Uterus (tissue), 4 donors: Measurements from ENCODE around the gene ZNF423. TPM values are rescaled to one million over a fixed set of nuclear protein-coding genes. Genes with fewer than 3 reads are reported as not detected.
"Not testable (repeated sequence)": the region's sequence is repeated elsewhere in the genome, so short reads cannot be mapped to it uniquely, and the experiment has no call there.

Experiments used
- DNase-seq, 2 donors: peaks; one replicate each; pipeline ENCODE4 v3.0.0-alpha.2; 2019 to 2020
- H3K27ac ChIP-seq, 2 donors: fragments of 200-600 bp; sonication (generic); 1 replicate in 1 of 2; 2 replicates in 1 of 2; pipeline ENCODE4 v1.5.1; 2016 to 2018
- H3K27me3 ChIP-seq, 2 donors: fragments of 200-600 bp; sonication (generic); one replicate each; pipeline ENCODE4 v1.5.1; 2018 to 2019; ENCODE audit warnings: control low read depth in 1 of 2
- H3K36me3 ChIP-seq, 2 donors: fragments of 200-600 bp; sonication (generic); one replicate each; pipeline ENCODE4 v1.5.1; 2019; ENCODE audit warnings: control low read depth in 1 of 2
- H3K4me1 ChIP-seq, 2 donors: fragments of 200-600 bp; sonication (generic); one replicate each; pipeline ENCODE4 v1.5.1; 2018 to 2019; ENCODE audit warnings: control low read depth in 1 of 2
- H3K4me3 ChIP-seq, 2 donors: fragments of 200-600 bp; sonication (generic); 1 replicate in 1 of 2; 2 replicates in 1 of 2; pipeline ENCODE4 v1.5.1; 2018 to 2019; ENCODE audit warnings: mild to moderate bottlenecking in 1 of 2
- H3K9me3 ChIP-seq, 2 donors: fragments of 200-600 bp; sonication (generic); one replicate each; pipeline ENCODE4 v1.5.1; 2019; ENCODE audit warnings: control low read depth in 1 of 2
- CTCF ChIP-seq, 4 experiments: fragments of 200-600 bp in 2 of 4; fragments of 450-650 bp in 2 of 4; sonication (generic) in 2 of 4; IDR thresholded peaks; one replicate each; pipeline ENCODE4 v1.5.1; 2016 to 2019; ENCODE audit warnings: antibody characterized with exemption in 4 of 4, mild to moderate bottlenecking in 2 of 4, moderate library complexity in 1 of 4
- POLR2A ChIP-seq, 2 donors: fragments of 450-650 bp; IDR thresholded peaks; one replicate each; pipeline ENCODE4 v1.6.1; 2016; ENCODE audit warnings: antibody characterized with exemption in 2 of 2, mild to moderate bottlenecking in 1 of 2, moderate library complexity in 1 of 2
- intact Hi-C: fragments of 100-400 bp; cut with DNase I; formaldehyde crosslinking; loops from one replicate; pipeline ENCODE4 v1.15.1; 2023; ENCODE audit warnings: low total_unique reads
- total RNA-seq, 4 donors: library from RNA; depleted of rRNA in 3 of 4; stranded (reverse); fragments of >200 nt in 3 of 4; gene quantifications; one replicate each; pipeline versions ENCODE4 v1.1.0 to v1.2.4, GENCODE V29; 2014 to 2023
- donor health status: DM: yes; HTN: yes; CAD: no.

ZNF423 gene
- total RNA-seq, 4 donors from 2014 or later: 7.1 to 33.5 (median 14.7) TPM

GRCh38 chr16:49510141-49510540 is 345.8 kb downstream of the ZNF423 start:
- H3K27ac ChIP-seq: no peak overlapping the region
- DNase-seq: no peak
- TF ChIP-seq POLR2A (IDR thresholded peaks at IDR 0.05): no peak
- TF ChIP-seq CTCF (IDR thresholded peaks at IDR 0.05): no peak
- no peaks in the 10 kb centered on the region for H3K27me3 ChIP-seq
- H3K4me3 ChIP-seq: no peak overlapping the region
- H3K4me1 ChIP-seq: no peaks in the 10 kb centered on the region
- no peaks in the 10 kb centered on the region for H3K9me3 ChIP-seq
- intact Hi-C loops: no loop called here
- no peaks in the 10 kb centered on the region for H3K36me3 ChIP-seq

DNA sequence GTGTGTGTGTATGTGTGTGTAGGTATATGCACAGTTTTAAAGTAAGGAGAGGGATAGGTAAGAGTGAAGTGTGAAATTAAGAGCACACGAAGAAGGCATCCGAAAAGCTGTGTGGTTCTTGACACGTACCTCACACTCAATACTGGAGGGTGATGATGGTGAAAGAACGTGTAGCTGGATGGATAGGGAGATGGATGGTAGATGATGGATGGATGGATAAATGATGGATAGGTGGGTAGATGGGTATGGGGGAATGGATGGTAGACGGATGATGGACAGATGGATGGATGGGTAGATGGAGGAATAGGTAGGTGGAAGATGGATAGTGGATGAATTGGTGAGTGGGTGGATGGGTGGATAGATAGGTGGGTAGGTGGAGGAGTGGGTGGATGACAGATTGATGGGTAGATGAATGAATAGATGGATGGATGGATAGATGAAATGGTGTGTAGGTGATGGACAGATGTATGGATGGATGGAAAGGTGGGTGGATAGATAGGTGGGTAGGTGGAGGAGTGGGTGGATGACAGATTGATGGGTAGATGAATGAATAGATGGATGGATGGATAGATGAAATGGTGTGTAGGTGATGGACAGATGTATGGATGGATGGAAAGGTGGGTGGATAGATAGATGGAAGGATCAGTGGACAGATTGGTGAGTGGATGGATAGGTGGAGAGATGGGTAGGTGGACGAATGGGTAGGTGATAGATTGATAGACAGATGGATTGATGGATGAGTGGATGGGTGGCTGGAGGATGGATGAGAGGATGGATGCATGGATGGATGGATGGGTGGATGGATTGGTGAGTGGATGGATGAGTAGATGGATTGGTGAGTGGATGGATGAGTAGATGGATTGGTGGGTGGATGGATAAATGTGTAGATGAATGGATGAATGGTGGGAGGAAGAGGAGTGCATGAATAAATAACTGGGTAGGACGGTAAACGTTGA is 349.6 kb downstream of the ZNF423 start:
- H3K4me1 ChIP-seq, intact Hi-C loops, H3K4me3 ChIP-seq, H3K27me3 ChIP-seq, H3K36me3 ChIP-seq, H3K9me3 ChIP-seq, DNase-seq, H3K27ac ChIP-seq: not testable (repeated sequence)

DNA sequence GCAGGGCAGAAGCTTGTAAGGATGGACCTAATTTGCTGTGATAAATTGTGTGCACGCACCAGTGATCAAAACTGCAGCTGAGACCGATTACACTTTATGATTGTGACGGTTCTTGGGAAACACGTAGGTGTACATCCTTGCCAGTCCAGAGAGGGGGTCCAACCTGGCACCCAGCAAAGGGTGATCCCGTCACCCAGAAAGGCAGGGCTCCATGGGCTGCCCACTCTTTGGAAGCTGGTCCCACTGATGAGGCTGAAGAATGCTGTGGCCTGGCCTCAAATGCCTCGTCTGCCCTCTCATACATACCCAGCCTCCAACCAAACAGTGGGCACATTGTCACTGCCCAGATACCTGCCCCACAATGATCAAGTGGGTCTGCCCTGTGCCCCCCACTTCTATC is 350.4 kb downstream of the ZNF423 start:
- DNase-seq: no peak
- no peaks in the 10 kb centered on the region for H3K4me1 ChIP-seq
- TF ChIP-seq POLR2A (IDR thresholded peaks at IDR 0.05): no peak
- TF ChIP-seq CTCF (IDR thresholded peaks at IDR 0.05): no peak
- H3K9me3 ChIP-seq: no peaks in the 10 kb centered on the region
- no peaks in the 10 kb centered on the region for H3K27me3 ChIP-seq
- no peak overlapping the region for H3K4me3 ChIP-seq
- intact Hi-C loops: no loop called here
- no peaks in the 10 kb centered on the region for H3K36me3 ChIP-seq
- H3K27ac ChIP-seq: no peak overlapping the region

GRCh38 chr16:49504626-49505025 is 351.3 kb downstream of the ZNF423 start:
- Histone ChIP-seq H3K9me3 (no peaks in the 10 kb centered on the region), H3K27me3 (no peaks in the 10 kb centered on the region), H3K27ac (no peak overlapping the region), H3K4me1 (no peaks in the 10 kb centered on the region), H3K36me3 (no peaks in the 10 kb centered on the region), H3K4me3 (no peak overlapping the region)
- no peak for DNase-seq
- TF ChIP-seq CTCF (IDR thresholded peaks at IDR 0.05) (no peak), POLR2A (IDR thresholded peaks at IDR 0.05) (no peak)
- intact Hi-C loops: no loop called here

DNA sequence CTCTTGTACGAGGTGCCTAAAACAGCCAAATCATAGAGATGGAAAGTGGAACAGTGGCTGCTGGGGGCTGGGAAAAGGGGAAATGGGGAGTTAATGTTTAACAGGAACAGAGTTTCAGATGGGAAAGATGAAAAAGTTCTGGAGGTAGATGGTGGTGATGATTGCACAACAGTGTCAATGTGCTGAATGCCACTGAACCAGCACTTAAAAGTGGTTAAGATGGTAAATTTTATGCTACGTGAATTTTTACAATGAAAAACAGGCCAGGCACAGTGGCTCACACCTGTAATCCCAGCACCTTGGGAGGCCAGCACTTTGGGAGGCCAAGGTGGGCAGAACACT is 351.9 kb downstream of the ZNF423 start:
- no peaks in the 10 kb centered on the region for H3K4me1 ChIP-seq
- no peak overlapping the region for H3K27ac ChIP-seq
- H3K9me3 ChIP-seq: no peaks in the 10 kb centered on the region
- TF ChIP-seq POLR2A (IDR thresholded peaks at IDR 0.05) (no peak), CTCF (IDR thresholded peaks at IDR 0.05) (no peak)
- no peak for DNase-seq
- H3K4me3 ChIP-seq: no peak overlapping the region
- no peaks in the 10 kb centered on the region for H3K36me3 ChIP-seq
- intact Hi-C loops: no loop called here
- no peaks in the 10 kb centered on the region for H3K27me3 ChIP-seq
